ENCODE data around the gene SLIT3.
A peak's percentile ranks its signal among the peaks of the same experiment; 100 is the strongest.

SLIT3 gene

GRCh38 chr5:168984135-168984675, 316.7 kb downstream of the SLIT3 start:
- DNase-seq = no peak

GRCh38 chr5:168979135-168979534, 321.8 kb downstream of the SLIT3 start:
- no peak for DNase-seq

GRCh38 chr5:168978500-168978899, 322.4 kb downstream of the SLIT3 start:
- no peak for DNase-seq

GRCh38 chr5:168978015-168978414, 322.9 kb downstream of the SLIT3 start:
- DNase-seq = no peak

GRCh38 chr5:168976311-168976970, 324.5 kb downstream of the SLIT3 start:
- DNase-seq = no peak

- no peak for DNase-seq
Observed at GRCh38 chr5:168975331-168975730, 325.6 kb downstream of the SLIT3 start.

GRCh38 chr5:168974082-168974481, 326.9 kb downstream of the SLIT3 start:
- DNase-seq = no peak

GRCh38 chr5:168972731-168973130, 328.2 kb downstream of the SLIT3 start:
- DNase-seq = no peak

GRCh38 chr5:168971100-168971499, 329.8 kb downstream of the SLIT3 start:
- DNase-seq = no peak

GRCh38 chr5:168969326-168969886, 331.5 kb downstream of the SLIT3 start:
- DNase-seq = no peak

GRCh38 chr5:168967882-168968620, 332.9 kb downstream of the SLIT3 start:
- no peak for DNase-seq

GRCh38 chr5:168965638-168966037, 335.3 kb downstream of the SLIT3 start:
- DNase-seq = no peak

GRCh38 chr5:168964182-168964581, 336.8 kb downstream of the SLIT3 start:
- DNase-seq = no peak

GRCh38 chr5:168962306-168962705, 338.6 kb downstream of the SLIT3 start:
- no peak for DNase-seq

GRCh38 chr5:168961681-168962080, 339.3 kb downstream of the SLIT3 start:
- DNase-seq = no peak

GRCh38 chr5:168960497-168960896, 340.4 kb downstream of the SLIT3 start:
- no peak for DNase-seq

- DNase-seq = no peak
Observed at GRCh38 chr5:168953351-168953750, 347.6 kb downstream of the SLIT3 start.

GRCh38 chr5:168952196-168952595, 348.7 kb downstream of the SLIT3 start:
- DNase-seq = no peak

- DNase-seq = no peak
Observed at GRCh38 chr5:168951769-168952168, 349.2 kb downstream of the SLIT3 start.

- no peak for DNase-seq
Observed at GRCh38 chr5:168951356-168951755, 349.6 kb downstream of the SLIT3 start.

- DNase-seq = no peak
Observed at GRCh38 chr5:168950241-168950951, 350.5 kb downstream of the SLIT3 start.

GRCh38 chr5:168948746-168949145, 352.2 kb downstream of the SLIT3 start:
- no peak for DNase-seq

GRCh38 chr5:168947212-168947868, 353.6 kb downstream of the SLIT3 start:
- DNase-seq = peak; percentile 4

Data from CD4-positive, alpha-beta T cell treated with Interleukin-12 subunit alpha and Interleukin-12 subunit beta, for 1 hour (primary cell).